K562 (cell line): ENCODE measurements around the gene TRMT112. TPM values are rescaled to one million over a fixed set of nuclear protein-coding genes. Genes with fewer than 3 reads are reported as not detected.

Experiments
- ARID4B ChIP-seq: sonication (generic); formaldehyde crosslinking; IDR thresholded peaks from 2 replicates; pipeline ENCODE4 v1.8.0; 2022; ENCODE audit warnings: mild to moderate bottlenecking, missing genetic modification reagents
- DACH1 ChIP-seq: fragments of 450-650 bp; IDR thresholded peaks from 2 replicates; pipeline ENCODE4 v1.6.1; 2018; ENCODE audit not compliant: partially characterized antibody
- DLX4 ChIP-seq: fragments of 250-450 bp; sonication (Bioruptor Pico); IDR thresholded peaks from 2 replicates; pipeline ENCODE4 v1.6.1; 2021; ENCODE audit warnings: mild to moderate bottlenecking
- FOSL1 ChIP-seq: fragments of 200-800 bp; sonication (Bioruptor generic); conservative IDR thresholded peaks from 2 replicates; pipeline ENCODE4 v1.6.1; 2016; ENCODE audit warnings: missing genetic modification characterization, missing compliant biosample characterization
- GTF2B ChIP-seq: IDR thresholded peaks from 2 replicates; pipeline ENCODE4 v1.6.1; 2011; ENCODE audit not compliant: insufficient read length; ENCODE audit errors: extremely low read depth
- HDAC6 ChIP-seq: IDR thresholded peaks from 2 replicates; pipeline ENCODE4 v1.6.1; 2012; ENCODE audit warnings: low read depth, mild to moderate bottlenecking, control low read depth, inconsistent platforms, low read length, moderate library complexity
- HES1 ChIP-seq: fragments of 450-650 bp; IDR thresholded peaks from 2 replicates; pipeline ENCODE4 v1.6.1; 2016; ENCODE audit warnings: low read depth, mild to moderate bottlenecking, moderate library complexity
- JUN ChIP-seq, 2 experiments: sonication (generic) in 1 of 2; formaldehyde crosslinking in 1 of 2; IDR thresholded peaks; 2 replicates each; pipeline versions ENCODE4 v1.6.1 to v1.8.0; 2012 to 2022; ENCODE audit warnings: borderline replicate concordance in 2 of 2, mild to moderate bottlenecking in 2 of 2, improper control_type of control experiment in 1 of 2, low read depth in 1 of 2, low read length in 1 of 2, missing genetic modification reagents in 1 of 2
- MTA2 ChIP-seq: fragments of 450-650 bp; IDR thresholded peaks from 2 replicates; pipeline ENCODE4 v1.6.1; 2016; ENCODE audit warnings: low read depth
- NFIX ChIP-seq: fragments of 250-450 bp; sonication (Bioruptor Pico); IDR thresholded peaks from 2 replicates; pipeline ENCODE4 v1.4.0; 2020; ENCODE audit warnings: low read depth, mild to moderate bottlenecking, moderate library complexity
- NFXL1 ChIP-seq: fragments of 450-650 bp; formaldehyde crosslinking; IDR thresholded peaks from 2 replicates; pipeline ENCODE4 v1.4.0; 2021; ENCODE audit warnings: mild to moderate bottlenecking
- NONO ChIP-seq, 2 experiments: fragments of 200-400 bp in 1 of 2; fragments of 450-650 bp in 1 of 2; formaldehyde crosslinking in 1 of 2; IDR thresholded peaks; 2 replicates each; pipeline ENCODE4 v1.6.1; 2017; ENCODE audit warnings: low read depth in 2 of 2, mild to moderate bottlenecking in 2 of 2, moderate library complexity in 2 of 2, low read length in 1 of 2
- TRIM24 ChIP-seq, 2 experiments: fragments of 450-650 bp; IDR thresholded peaks; 2 replicates each; pipeline ENCODE4 v1.6.1; 2016
- TRIM28 ChIP-seq: fragments of 450-650 bp; IDR thresholded peaks from 2 replicates; pipeline ENCODE4 v1.6.1; 2017
- WHSC1 ChIP-seq: IDR thresholded peaks from one replicate; pipeline ENCODE4 v1.6.1; 2012; ENCODE audit warnings: low read length, control low read depth, inconsistent platforms
- ZFP1 ChIP-seq: fragments of 450-650 bp; formaldehyde crosslinking; IDR thresholded peaks from 2 replicates; pipeline ENCODE4 v1.4.0; 2020; ENCODE audit warnings: mild to moderate bottlenecking, mixed read lengths
- ZFPM2 ChIP-seq: fragments of 250-450 bp; sonication (Bioruptor Pico); IDR thresholded peaks from 2 replicates; pipeline ENCODE4 v1.5.1; 2022; ENCODE audit warnings: mild to moderate bottlenecking
- ZNF12 ChIP-seq: sonication (generic); formaldehyde crosslinking; IDR thresholded peaks from 2 replicates; pipeline ENCODE4 v1.4.0; 2020; ENCODE audit warnings: mild to moderate bottlenecking, missing genetic modification reagents
- ZNF121 ChIP-seq: sonication (generic); formaldehyde crosslinking; conservative IDR thresholded peaks from 2 replicates; pipeline ENCODE4 v1.8.0; 2022; ENCODE audit warnings: missing genetic modification reagents
- ZNF232 ChIP-seq: sonication (generic); formaldehyde crosslinking; IDR thresholded peaks from 2 replicates; pipeline ENCODE4 v1.8.0; 2022; ENCODE audit warnings: mild to moderate bottlenecking, missing genetic modification reagents
- ZNF696 ChIP-seq: fragments of 250-450 bp; sonication (Bioruptor Pico); conservative IDR thresholded peaks from 2 replicates; pipeline ENCODE4 v1.4.0; 2020; ENCODE audit warnings: mild to moderate bottlenecking, moderate library complexity
- polyA plus RNA-seq, 8 experiments: library from polyadenylated mRNA; depleted of rRNA in 4 of 8; stranded (reverse) in 5 of 8; unstranded in 3 of 8; fragments of >200 nt; fragmentation: Nextera tagmentation in 2 of 8; fragmentation: Illumina TruSeq in 1 of 8; extraction: Ambion mirVana in 2 of 8; extraction: Trizol in 1 of 8; gene quantifications; 2 replicates each; pipeline versions ENCODE4 v1.2.1 to v1.2.3, GENCODE V29; 2011 to 2014; ENCODE audit warnings: inconsistent platforms in 1 of 8, missing spikeins in 1 of 8
- total RNA-seq, 7 experiments: library from RNA; depleted of rRNA in 6 of 7; stranded (reverse); fragments of >200 nt in 6 of 7; fragmentation: Illumina TruSeq in 2 of 7; extraction: Trizol in 2 of 7; gene quantifications; 2 replicates each; pipeline versions ENCODE4 v1.2.1 to v1.2.3, GENCODE V29; 2011 to 2021; ENCODE audit warnings: low replicate concordance in 1 of 7

TRMT112 gene
- total and polyA plus RNA-seq, 9 of the 15 experiments (the other 6 are each of a cell fraction or from before 2014, with no cell fraction given): 162 to 444 (median 300) TPM

- peak; percentile 65; the same call in 1 of the 2 replicates for TF ChIP-seq ARID4B (CRISPR knock-in tag)
- no peak for TF ChIP-seq HDAC6
- TF ChIP-seq TRIM28: no peak
- TF ChIP-seq NFIX: no peak
- no peak for TF ChIP-seq ZNF121
- TF ChIP-seq ZNF12: peak; percentile 77
- peak; percentile 91 for TF ChIP-seq MTA2
- no peak for TF ChIP-seq DACH1
- no peak for TF ChIP-seq NFXL1 (CRISPR knock-in tag)
- TF ChIP-seq HES1: no peak
- no peak for TF ChIP-seq WHSC1
- TF ChIP-seq TRIM24 (IDR thresholded peaks at IDR 0.05): peak in 1 of 2 experiments; percentile 76; a peak in 1 of 4 replicates
- TF ChIP-seq ZNF232: 0 out of 2 replicates have a peak, but pooled peaks have one; percentile 37
- peak; percentile 29; the same call in 1 of the 2 replicates for TF ChIP-seq ZFP1 (CRISPR knock-in tag)
- TF ChIP-seq GTF2B: no peak
- TF ChIP-seq DLX4 (CRISPR knock-in tag): no peak
- TF ChIP-seq JUN (IDR thresholded peaks at IDR 0.05; ENCODE audit: borderline replicate concordance, low read depth, low read length): 0 out of 2 replicates have a peak, but pooled peaks have one; percentile 8
- TF ChIP-seq JUN (CRISPR knock-in tag; IDR thresholded peaks at IDR 0.05; ENCODE audit: borderline replicate concordance): peak; percentile 90; the same call in 1 of the 2 replicates
- TF ChIP-seq FOSL1: no peak; the same call in 1 of the 2 replicates
- 0 out of 4 replicates have a peak, but pooled peaks of 1 of the 2 experiments have one; percentile 57 for TF ChIP-seq NONO (IDR thresholded peaks at IDR 0.05; ENCODE audit: low read depth in 2 of 2, low read length in 1 of 2)
- TF ChIP-seq ZNF696 (CRISPR knock-in tag): no peak; the same call in 1 of the 2 replicates
- TF ChIP-seq ZFPM2 (CRISPR knock-in tag): 0 out of 2 replicates have a peak, but pooled peaks have one; percentile 77
Measured at GRCh38 chr11:64269540-64270220, 47.7 kb downstream of the TRMT112 start (continued).
